HG02938 (cell line): Measurements from ENCODE around the gene POU2F3.

ENCODE experiments used
- ATAC-seq: cut with Tn5 transposase; IDR thresholded peaks from one replicate; pipeline ENCODE4 v1.9.1; 2021; ENCODE audit warnings: mild to moderate bottlenecking, moderate library complexity; ENCODE audit not compliant: unreplicated experiment

The POU2F3 gene

GRCh38 chr11:120210626-120211521 lies 29.1 kb upstream of the POU2F3 start, which contains the start of gene OAF:
Gene OAF, plus strand, starts transcription at chr11:120211032. Its CDS starts 248 bp downstream, at chr11:120211280.
- peak; percentile 75 for ATAC-seq

GRCh38 chr11:120211522-120212258 lies 28.2 kb upstream of the POU2F3 start:
- ATAC-seq, result no peak

- ATAC-seq, result no peak
These were observed 27.6 kb upstream of the POU2F3 start for GRCh38 chr11:120212259-120212878.

GRCh38 chr11:120212926-120213325 lies 27.0 kb upstream of the POU2F3 start:
- no peak for ATAC-seq

- no peak for ATAC-seq
These were observed 25.4 kb upstream of the POU2F3 start for GRCh38 chr11:120214581-120214980.

- ATAC-seq, result no peak
These were observed 24.3 kb upstream of the POU2F3 start for GRCh38 chr11:120215634-120216033.

GRCh38 chr11:120216426-120217102 lies 23.4 kb upstream of the POU2F3 start:
- ATAC-seq, result no peak

GRCh38 chr11:120217526-120217925 lies 22.4 kb upstream of the POU2F3 start:
- ATAC-seq, result no peak

GRCh38 chr11:120217941-120218694 lies 21.8 kb upstream of the POU2F3 start:
- ATAC-seq, result no peak

GRCh38 chr11:120218695-120219033 lies 21.3 kb upstream of the POU2F3 start:
- ATAC-seq, result no peak

- no peak for ATAC-seq
These were observed 20.6 kb upstream of the POU2F3 start for GRCh38 chr11:120219232-120219937.

GRCh38 chr11:120219938-120220746 lies 19.8 kb upstream of the POU2F3 start:
- no peak for ATAC-seq

- no peak for ATAC-seq
These were observed 19.2 kb upstream of the POU2F3 start for GRCh38 chr11:120220747-120221037.

GRCh38 chr11:120221115-120221752 lies 18.7 kb upstream of the POU2F3 start:
- ATAC-seq, result no peak

- ATAC-seq, result no peak
These were observed 17.0 kb upstream of the POU2F3 start for GRCh38 chr11:120222916-120223315.

GRCh38 chr11:120223793-120224192 lies 16.1 kb upstream of the POU2F3 start:
- no peak for ATAC-seq

- ATAC-seq, result no peak
These were observed 15.6 kb upstream of the POU2F3 start for GRCh38 chr11:120224361-120224760.
